NCI-H69 (cell line): ENCODE results near the gene LAMA1.

ENCODE experiments used
- DNase-seq: peaks from one replicate; lab custom pipeline; 2025; lab: John Stamatoyannopoulos, UW

Gene LAMA1

GRCh38 chr18:6994056-6994770 lies 123.4 kb downstream of the LAMA1 start:
- DNase-seq: no peak

DNA sequence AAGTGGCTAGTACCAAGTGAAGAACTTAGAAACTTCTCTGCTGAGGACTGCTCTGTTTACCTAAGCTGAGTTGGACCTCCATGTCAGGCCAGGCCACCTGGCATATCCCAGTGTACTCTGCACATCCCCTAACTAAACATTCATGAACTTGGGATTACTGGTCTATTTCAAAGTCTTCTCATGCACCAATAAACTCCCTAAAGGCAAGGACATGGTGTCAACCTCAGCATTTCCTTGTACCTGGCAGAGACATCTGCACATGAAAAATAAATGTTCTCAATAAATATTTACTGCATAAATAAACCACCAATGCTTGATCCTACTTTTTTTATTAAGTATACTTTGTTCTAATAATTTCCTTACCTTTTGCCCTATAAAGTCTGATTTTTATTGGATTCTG lies 124.8 kb downstream of the LAMA1 start:
- DNase-seq: no peak

GRCh38 chr18:6983366-6983765 lies 134.2 kb downstream of the LAMA1 start:
- no peak for DNase-seq

DNA sequence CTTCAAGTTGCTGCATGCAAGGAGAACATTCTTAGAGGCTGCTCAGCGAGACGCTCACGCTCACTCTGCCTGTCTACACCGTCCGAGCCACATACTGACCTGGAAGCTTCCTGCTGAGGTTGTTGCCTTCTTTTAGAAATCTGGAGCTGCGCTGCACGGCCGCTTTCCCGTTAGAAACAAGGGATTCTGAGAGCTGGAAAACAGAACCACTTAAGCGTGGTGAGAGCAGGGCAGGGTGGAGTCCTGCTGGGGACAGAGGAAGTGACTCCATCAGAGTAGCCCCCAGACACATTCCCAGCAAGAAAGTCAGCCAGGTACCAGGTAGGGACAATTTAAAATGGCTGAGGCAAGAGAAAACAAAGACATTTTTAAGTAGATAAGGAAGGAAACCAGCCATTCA lies 135.2 kb downstream of the LAMA1 start:
- DNase-seq: no peak

- no peak for DNase-seq
Observed at GRCh38 chr18:6980363-6980762, 137.2 kb downstream of the LAMA1 start.

GRCh38 chr18:6979954-6980353 lies 137.6 kb downstream of the LAMA1 start:
- no peak for DNase-seq

DNA sequence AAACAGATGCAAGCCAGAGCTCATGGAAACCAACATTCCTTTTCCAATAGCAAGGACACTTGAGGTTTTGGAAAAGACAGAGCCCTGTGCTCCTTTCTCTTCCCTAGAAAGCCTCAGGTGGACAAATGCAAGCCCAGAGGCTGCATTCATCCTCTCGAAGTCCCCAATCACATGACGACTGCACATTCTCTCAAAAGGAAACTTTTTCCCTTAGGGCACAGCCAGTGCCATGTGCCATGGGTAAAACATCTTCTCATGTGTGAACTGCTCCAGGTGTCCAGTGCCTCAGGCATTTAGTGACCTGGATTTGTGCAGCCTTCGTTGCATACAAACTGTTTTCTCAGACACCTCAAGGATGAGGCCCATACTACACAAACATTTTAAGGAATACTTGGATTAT lies 140.7 kb downstream of the LAMA1 start:
- DNase-seq: no peak

GRCh38 chr18:6975084-6975483 lies 142.5 kb downstream of the LAMA1 start:
- DNase-seq: no peak

GRCh38 chr18:6971823-6972478 lies 145.6 kb downstream of the LAMA1 start:
- no peak for DNase-seq

- DNase-seq: no peak
Observed at GRCh38 chr18:6963452-6964097, 154.0 kb downstream of the LAMA1 start.

DNA sequence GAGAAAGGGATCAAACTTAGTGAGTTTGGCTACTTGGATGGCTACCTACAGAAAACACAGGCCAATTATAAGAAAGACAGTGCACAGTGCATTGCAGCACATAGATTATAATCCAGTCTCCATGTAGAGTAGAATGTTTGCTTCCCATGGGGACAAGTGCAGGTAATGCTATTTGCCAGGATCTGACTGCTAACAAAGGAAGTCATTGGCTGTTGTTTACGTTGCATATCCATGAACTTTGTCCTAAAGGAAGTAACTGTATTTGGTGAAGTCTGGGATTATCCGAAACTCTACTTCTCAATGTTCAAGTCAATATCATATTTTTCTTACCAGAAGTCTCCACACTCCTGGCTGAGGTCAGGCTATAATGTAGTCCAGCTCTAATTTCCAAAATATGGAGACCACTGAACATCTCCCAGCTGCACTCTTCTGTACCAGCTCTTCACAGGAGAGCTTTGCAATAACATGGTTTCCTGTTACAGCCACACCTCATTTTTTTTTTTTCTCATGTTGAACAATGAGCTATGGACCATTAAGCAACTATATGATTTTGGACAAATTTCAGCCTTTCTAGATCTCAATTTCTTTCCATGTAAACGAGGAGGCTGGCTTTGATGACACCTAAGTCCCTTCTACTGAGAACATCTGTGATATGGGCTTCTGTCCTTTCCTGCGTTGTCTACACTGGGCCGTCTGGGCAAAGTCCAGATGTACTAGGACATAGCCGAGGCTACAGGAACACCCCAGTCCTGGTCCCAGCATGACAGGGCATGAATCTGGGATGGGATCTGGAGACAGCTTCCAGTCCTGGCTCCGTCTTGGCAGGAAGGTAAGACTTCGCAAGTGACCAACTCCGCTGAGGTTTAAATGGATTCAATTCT lies 154.8 kb downstream of the LAMA1 start:
- peak; percentile 35 for DNase-seq

DNA sequence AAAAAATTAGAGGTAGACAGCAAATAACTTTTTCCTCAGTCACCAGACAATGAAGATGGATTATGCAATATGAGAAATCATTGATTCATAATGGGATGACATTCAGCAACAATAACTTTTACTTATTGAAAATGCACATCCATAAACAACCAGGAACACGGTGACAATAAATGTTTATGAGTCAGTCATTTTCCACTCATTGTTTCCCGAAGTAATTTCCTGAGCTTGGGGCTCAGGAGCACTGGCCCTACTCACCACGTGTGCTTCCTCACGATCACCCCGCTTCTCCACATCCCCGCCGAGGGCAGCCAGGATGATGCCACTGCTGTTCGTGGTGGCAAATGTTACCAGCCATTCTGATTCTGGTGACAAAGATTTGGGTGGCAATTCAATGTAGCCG lies 156.3 kb downstream of the LAMA1 start:
- DNase-seq: no peak

DNA sequence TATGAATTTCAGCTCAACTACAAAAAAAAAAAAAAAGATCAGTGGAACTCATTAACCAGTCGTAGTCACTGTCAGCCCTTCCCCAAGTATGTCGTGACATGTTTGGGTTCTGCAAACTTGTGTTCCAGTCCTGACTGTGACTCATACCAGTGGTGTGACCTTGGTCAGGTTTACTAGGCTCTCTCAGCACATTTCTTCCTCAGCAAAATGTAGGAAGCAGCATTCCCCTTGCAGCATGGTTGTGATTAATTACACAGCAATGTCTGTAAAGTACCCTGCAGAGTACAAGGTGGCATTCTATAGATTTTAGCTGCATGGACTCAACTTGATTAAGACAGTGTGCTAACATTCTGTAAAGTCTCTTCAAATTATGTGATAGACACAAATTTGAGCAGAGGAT lies 156.9 kb downstream of the LAMA1 start:
- no peak for DNase-seq

DNA sequence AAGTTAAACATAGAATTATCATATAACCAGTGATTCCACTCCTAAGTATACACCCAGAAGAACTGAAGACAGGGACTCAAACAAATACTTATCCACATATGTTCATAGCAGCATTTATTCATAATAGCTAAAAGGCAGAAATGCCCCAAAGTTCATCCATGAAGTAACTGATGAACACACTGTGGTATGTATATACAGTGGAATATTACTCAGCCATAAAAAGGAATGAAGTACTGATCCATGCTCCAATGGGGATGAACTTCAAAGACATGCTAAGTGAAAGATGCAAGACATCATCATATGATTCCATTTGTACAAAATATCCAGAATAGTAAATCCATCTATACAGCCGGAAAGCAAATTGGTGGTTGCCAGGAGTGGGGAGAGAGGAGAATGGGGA lies 157.5 kb downstream of the LAMA1 start:
- DNase-seq: no peak

GRCh38 chr18:6959110-6959509 lies 158.5 kb downstream of the LAMA1 start:
- DNase-seq: no peak

DNA sequence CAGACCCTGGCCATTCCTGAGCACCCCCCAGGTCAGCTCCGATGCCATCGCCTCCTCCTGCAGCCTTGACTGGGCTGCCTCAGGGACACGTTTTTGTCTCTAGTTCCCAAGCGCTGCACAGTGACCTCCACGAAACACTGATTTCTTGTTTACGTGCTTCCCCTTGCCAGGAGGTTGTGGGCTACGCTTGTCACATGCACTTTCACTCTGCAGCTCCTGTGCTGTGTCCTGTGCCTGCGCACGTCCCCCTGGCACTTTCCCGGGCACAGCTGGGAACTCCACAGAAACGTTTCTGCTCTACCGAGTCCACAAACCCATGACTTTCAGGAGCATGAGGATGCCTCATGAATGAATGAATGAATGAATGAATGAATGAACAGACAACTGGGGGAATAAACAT lies 160.6 kb downstream of the LAMA1 start:
- DNase-seq: no peak

- DNase-seq: no peak
Observed at GRCh38 chr18:6956495-6956894, 161.1 kb downstream of the LAMA1 start.

- no peak for DNase-seq
Observed at GRCh38 chr18:6955304-6955703, 162.3 kb downstream of the LAMA1 start.

GRCh38 chr18:6954501-6954900 lies 163.1 kb downstream of the LAMA1 start:
- no peak for DNase-seq

DNA sequence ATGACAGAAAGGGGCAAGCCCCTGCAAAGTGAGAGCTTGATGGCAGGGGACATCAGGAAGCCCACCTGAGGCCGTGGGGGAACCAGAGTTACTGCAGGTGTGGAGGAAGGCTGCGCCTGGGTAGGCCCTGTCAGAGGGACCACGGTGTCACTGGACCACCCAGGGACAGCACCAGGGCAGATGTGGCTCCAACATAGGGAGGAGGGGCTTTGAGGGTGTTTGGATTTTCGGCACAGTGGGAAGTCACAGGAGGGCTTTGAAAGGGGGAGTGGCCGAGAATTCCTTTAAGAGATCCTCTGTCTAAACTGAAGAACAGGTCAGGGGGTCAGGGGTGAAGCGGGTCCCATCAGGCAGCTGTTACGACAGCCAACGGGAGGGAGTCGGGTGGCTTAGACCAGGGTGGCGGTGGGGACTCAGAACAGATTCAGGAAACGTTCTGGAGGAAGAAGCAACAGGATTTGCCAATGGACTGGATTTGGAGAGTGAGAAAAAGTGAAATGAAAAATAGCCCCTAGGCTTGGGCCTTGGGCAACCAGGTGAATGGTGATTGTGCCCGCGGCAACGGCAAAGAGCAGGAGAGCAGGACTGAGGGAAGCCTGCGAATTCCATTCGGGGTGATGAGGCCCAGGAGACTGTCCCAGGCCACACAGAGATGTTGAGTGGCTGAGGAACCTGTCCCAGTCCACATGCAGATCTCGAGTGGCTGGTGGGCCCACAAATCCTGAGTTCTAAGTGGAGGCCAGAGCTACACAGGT lies 166.1 kb downstream of the LAMA1 start:
- no peak for DNase-seq

DNA sequence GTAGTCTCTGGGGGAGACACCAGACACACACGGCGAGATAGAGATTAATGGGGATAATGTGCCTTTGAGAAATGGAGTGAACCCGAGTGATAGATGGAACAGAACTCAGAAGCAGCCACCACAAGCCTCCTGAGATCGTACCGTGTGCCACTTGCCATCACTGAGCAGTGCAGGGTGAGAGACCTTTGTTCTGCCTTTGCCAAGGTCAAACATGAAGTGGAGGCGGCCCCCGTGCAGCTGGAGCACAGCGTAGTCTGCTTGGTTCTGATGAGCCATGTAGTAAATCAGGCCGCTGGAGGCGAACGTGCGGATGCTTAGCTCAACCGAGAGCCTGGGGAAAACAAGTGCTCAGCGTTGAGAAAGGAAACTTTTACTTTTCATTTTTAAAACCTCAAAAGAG lies 167.0 kb downstream of the LAMA1 start:
- DNase-seq: no peak
